ENCODE results near the gene ATL2. TPM values are rescaled to one million over a fixed set of nuclear protein-coding genes. Genes with fewer than 3 reads are reported as not detected.
"Not testable (repeated sequence)": the region's sequence is repeated elsewhere in the genome, so short reads cannot be mapped to it uniquely, and the experiment has no call there.

Gene ATL2
- total RNA-seq, 1 donor from 2014 or later: 43.2 TPM

DNA sequence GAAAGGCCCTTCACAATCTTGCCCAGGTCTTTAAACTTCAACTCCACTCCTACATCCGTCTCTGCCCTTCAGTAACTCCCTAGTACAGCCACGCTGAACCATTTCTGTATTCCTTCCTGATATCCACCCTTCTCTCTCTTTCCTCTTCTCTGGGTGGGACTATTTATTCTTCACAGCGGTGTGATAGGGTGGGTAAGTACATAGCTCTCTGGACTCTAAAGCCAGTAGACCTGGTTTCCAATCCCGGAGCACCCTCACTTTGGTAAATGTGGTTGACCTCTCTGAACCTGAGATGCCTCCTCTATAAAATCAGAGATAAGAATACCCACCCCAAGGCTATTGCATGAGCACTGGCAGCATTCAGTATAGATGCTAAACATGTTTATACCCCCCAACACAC is 86.7 kb downstream of the ATL2 start:
- Mint-ChIP-seq H3K27ac (no peak overlapping the region), H3K4me3 (no peak overlapping the region), H3K4me1 (no peaks in the 10 kb centered on the region), H3K27me3 (peaks cover 16% of the 10 kb centered on the region), H3K36me3 (ENCODE audit: low read depth) (peaks cover 5% of the 10 kb centered on the region), H3K9me3 (no peaks in the 10 kb centered on the region)
- TF ChIP-seq, protein P1, sequence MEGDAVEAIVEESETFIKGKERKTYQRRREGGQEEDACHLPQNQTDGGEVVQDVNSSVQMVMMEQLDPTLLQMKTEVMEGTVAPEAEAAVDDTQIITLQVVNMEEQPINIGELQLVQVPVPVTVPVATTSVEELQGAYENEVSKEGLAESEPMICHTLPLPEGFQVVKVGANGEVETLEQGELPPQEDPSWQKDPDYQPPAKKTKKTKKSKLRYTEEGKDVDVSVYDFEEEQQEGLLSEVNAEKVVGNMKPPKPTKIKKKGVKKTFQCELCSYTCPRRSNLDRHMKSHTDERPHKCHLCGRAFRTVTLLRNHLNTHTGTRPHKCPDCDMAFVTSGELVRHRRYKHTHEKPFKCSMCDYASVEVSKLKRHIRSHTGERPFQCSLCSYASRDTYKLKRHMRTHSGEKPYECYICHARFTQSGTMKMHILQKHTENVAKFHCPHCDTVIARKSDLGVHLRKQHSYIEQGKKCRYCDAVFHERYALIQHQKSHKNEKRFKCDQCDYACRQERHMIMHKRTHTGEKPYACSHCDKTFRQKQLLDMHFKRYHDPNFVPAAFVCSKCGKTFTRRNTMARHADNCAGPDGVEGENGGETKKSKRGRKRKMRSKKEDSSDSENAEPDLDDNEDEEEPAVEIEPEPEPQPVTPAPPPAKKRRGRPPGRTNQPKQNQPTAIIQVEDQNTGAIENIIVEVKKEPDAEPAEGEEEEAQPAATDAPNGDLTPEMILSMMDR (IDR thresholded peaks at IDR 0.05): no peak
- ATAC-seq (ENCODE audit: low read depth): no peak
- DNase-seq: no peak
- intact Hi-C loops (cut with micrococcal nuclease): no loop called here
- ChIA-PET POLR2A (no interaction called here), CTCF (no interaction called here)

- intact Hi-C loops (cut with micrococcal nuclease): no loop called here
- ChIA-PET CTCF (no interaction called here), POLR2A (no interaction called here)
- Mint-ChIP-seq H3K27ac (no peak overlapping the region), H3K4me1 (no peaks in the 10 kb centered on the region), H3K36me3 (ENCODE audit: low read depth) (no peaks in the 10 kb centered on the region), H3K9me3 (no peaks in the 10 kb centered on the region), H3K27me3 (peaks cover 35% of the 10 kb centered on the region), H3K4me3 (no peak overlapping the region)
- TF ChIP-seq, protein P1 (IDR thresholded peaks at IDR 0.05): no peak
- DNase-seq (no peak), ATAC-seq (ENCODE audit: low read depth) (no peak)
Observed at GRCh38 chr2:38284971-38285370, 92.1 kb downstream of the ATL2 start.

DNA sequence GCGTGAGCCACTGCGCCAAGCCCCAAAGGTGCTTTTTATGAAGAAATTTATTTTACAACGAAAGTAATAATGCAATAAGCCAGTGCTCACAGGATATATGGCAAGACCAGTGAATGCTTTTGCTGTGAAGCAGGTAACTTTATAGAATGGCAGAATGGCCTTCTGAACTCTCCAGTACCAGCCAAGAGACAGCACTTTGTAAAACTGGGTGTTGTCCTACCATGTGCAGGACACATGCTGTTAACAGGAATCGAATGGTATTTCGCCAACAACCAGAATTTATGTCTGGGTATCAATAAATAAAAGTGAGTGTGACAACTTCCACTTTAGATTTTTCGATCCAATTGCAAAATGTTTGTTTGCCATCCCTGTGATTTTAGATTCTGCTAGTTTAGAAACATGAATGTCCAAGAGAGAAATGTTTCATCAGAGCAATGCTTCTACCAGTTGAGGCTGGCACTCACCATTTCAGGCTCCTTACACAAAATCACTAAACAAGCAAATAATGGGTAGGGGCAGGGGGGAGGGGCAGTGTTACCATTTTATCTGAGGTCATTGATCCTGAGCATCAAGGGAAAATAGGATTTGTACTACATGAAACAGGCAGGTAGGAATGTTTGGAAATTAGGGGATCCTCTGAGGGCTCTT is 95.9 kb downstream of the ATL2 start:
- CTCF ChIA-PET: no interaction called here

DNA sequence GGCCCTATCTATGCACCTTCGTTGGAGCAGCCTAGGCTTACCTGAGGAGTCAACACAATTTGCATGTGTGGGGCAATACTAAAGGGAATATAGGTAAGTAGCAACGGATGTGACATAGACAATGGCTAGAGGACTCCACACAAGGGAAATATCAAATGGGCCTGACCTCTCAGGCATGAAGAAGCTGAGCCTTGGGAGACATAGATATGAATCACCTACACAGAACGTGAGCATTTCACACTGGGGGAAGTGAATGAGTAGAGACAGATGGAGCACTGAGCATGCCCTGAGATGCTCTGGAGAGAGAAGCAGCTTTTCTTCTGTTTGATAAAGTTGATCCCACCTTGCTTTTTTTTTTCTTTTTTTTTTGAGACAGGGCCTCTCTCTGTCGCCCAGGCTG is 97.9 kb downstream of the ATL2 start:
- ATAC-seq (ENCODE audit: low read depth) (no peak), DNase-seq (no peak)
- Mint-ChIP-seq H3K27ac (no peak overlapping the region), H3K4me1 (peaks cover 3% of the 10 kb centered on the region), H3K27me3 (peaks cover 13% of the 10 kb centered on the region), H3K9me3 (no peaks in the 10 kb centered on the region), H3K4me3 (no peak overlapping the region), H3K36me3 (ENCODE audit: low read depth) (no peaks in the 10 kb centered on the region)
- ChIA-PET POLR2A (no interaction called here), CTCF (no interaction called here)
- TF ChIP-seq, protein P1 (IDR thresholded peaks at IDR 0.05): no peak
- intact Hi-C loops (cut with micrococcal nuclease): loop anchor here (10.0 kb wide), 1 partner anchor 1924 kb away; the partner anchor contains the start of gene CRIM1

More for the DNA sequence above, 95.9 kb downstream of the ATL2 start:
- intact Hi-C loops (cut with micrococcal nuclease): no loop called here
- ATAC-seq (ENCODE audit: low read depth) (no peak), DNase-seq (no peak)
- POLR2A ChIA-PET: no interaction called here
- peaks cover 3% of the 10 kb centered on the region for H3K4me1 Mint-ChIP-seq
- no peaks in the 10 kb centered on the region for H3K36me3 Mint-ChIP-seq (ENCODE audit: low read depth)
- H3K27ac Mint-ChIP-seq: no peak overlapping the region
- peaks cover 23% of the 10 kb centered on the region for H3K27me3 Mint-ChIP-seq
- TF ChIP-seq, protein P1 (IDR thresholded peaks at IDR 0.05): no peak
- H3K9me3 Mint-ChIP-seq: no peaks in the 10 kb centered on the region
- H3K4me3 Mint-ChIP-seq: no peak overlapping the region

DNA sequence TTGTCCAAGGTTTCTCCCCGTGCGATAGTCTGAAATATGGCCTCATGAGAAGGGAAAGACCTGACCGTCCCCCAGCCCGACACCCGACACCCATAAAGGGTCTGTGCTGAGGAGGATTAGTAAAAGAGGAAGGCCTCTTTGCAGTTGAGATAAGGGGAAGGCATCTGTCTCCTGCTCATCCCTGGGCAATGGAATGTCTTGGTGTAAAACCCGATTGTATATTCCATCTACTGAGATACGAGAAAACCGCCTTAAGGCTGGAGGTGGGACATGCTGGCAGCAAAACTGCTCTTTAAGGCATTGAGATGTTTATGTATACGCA is 99.0 kb downstream of the ATL2 start:
- H3K27me3 Mint-ChIP-seq; H3K27ac Mint-ChIP-seq; H3K4me3 Mint-ChIP-seq; H3K36me3 Mint-ChIP-seq (ENCODE audit: low read depth); ATAC-seq (ENCODE audit: low read depth); H3K4me1 Mint-ChIP-seq; DNase-seq; CTCF ChIA-PET; POLR2A ChIA-PET; H3K9me3 Mint-ChIP-seq: not testable (repeated sequence)
- intact Hi-C loops (cut with micrococcal nuclease): loop anchor here (10.0 kb wide), 1 partner anchor 1923 kb away; the partner anchor contains the start of gene CRIM1
